Activated CD8-positive, alpha-beta memory T cell treated with anti-CD3 and anti-CD28 coated beads for 4 hours (primary cell): ENCODE results near the gene LEPROT.

Source experiments
- DNase-seq, 2 donors: peaks; one replicate each; pipeline ENCODE4 v3.0.0-alpha.2; 2020; ENCODE audit warnings: low read depth in 2 of 2

Gene LEPROT

DNA sequence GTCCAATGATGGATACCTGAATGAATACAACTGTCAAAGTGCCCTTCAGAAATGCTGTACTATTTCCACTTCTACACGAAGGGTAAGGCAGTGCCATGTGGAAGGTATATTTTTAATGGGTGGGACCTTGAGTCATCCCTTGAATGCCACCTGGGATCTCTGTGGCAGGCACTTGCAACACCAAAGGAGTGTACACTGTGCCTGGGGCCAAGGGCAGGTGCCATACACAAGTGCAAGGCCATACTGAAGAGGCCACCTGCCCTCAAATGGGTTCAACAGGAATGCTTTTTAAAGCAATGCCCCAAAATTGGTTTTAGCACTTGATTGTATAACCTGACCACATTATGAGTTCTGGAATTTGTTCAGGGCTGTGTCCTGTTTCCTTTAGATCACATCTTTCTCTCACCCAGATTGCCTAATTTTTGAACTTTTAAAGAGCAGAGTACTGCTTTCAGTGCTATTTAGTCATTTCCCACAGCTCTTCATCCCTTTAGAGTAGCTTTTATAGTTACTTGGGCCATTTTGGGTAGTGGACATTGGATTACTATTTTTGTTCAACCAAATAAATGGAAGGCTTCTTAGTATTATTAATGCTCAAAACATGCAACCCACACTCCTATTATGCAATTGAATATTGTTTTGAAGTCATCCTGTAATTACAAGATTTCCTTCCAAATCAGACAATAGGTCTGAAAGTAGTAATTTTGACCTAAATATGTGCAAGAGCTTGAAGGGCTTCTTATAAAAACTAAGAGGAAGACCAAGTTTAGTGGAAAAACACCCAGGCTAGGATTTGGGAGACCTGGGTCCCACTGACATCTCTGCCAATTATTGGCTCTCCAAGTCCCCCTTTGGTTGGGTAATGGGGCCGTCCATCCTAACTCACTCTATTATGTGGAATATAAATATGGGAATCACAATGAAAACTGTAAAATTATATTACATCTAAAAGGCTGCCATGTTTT, 57.2 kb downstream of the LEPROT start:
- DNase-seq = no peak

DNA sequence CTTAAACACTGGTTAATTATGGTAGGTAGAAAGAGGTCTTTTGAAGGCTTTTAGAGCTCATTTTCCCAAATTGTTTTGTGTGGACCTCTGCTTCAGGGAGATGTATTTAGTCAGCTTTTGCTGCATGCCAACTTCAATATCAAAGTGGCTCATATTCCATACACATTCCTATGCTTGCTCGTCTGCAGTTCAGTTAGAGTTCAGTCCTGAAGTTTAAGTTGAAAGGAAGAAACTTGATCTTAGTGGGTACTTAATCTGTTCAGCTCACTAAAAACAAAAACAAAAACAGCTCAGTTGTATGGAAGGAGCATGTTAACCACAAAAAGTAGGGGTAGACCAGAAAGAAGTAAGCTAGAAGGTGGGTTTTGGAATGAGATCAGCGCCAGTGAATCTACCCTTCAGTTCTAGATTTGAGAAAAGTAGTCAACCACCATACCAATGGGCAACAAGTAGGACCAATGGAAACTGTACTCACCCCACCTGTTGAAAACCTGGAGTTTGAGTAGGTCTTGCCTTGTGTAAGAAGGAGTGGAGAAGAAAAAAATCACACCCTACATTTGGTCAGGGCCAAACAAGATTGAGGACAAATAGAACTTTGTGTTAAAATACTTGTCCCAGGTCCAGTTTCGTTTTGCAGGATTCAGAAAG, 58.0 kb downstream of the LEPROT start:
- DNase-seq = no peak

DNA sequence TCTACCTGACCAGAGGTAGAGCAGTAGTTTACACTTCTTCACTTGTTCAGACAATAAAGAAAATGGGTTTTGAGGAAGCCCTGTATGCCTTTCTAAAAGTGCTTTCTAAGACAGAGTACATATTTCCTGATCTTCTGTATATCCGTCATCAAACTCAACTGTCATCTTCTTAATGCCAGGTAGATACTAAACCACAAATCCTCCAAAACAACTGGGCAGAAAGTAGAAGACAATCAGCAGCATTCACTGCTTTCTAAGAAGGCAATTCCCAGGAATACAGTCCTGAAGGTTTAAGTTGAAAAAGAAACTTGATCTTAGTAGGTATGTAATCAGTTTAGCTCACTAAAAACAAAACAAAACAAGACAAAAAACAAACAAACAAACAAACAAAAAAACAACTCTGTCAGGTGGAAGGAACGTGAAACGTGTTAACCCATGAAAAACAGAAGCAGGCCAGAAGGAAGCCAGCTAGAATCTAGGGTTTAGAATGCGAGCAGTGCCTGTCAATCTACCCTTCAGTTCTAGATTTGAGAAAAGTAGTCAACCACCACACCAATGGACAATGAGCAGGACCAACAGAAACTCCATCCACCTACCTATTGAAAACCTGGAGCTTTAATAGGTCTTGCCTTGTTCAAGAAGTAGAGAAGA, 59.2 kb downstream of the LEPROT start:
- DNase-seq = no peak

DNA sequence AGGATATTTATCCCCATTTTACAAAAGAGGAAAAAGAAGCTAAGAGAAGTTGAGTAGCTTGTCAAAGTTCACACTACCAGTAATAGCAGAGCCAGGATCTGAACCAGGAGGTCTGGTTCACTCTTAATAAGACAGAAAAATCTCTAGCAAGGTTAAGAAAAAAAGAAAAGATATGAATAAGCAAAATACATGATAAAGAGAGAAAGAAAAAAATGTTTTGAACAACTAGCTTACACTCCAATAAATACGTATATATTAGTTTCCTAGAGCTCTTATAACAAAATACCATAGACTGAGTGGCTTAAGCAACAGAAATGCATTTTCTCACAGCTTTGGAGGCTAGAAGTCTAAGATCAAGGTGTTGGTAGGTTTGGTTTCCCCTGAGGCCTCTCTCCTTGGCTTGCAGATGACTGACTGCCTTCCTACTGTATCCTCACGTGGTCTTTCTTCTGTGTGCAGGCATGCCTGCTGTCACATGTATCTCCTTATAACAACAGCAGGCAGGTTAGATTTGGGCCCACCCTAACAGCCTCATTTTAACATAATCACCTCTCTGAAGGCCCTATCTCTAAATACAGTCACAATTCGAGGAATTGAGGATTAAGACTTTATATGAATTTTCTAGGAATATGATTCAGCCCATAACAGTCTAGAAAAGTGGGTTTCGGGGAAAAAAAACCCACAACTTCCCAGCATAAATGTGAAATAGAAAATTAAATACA, 60.4 kb downstream of the LEPROT start:
- no peak for DNase-seq

DNA sequence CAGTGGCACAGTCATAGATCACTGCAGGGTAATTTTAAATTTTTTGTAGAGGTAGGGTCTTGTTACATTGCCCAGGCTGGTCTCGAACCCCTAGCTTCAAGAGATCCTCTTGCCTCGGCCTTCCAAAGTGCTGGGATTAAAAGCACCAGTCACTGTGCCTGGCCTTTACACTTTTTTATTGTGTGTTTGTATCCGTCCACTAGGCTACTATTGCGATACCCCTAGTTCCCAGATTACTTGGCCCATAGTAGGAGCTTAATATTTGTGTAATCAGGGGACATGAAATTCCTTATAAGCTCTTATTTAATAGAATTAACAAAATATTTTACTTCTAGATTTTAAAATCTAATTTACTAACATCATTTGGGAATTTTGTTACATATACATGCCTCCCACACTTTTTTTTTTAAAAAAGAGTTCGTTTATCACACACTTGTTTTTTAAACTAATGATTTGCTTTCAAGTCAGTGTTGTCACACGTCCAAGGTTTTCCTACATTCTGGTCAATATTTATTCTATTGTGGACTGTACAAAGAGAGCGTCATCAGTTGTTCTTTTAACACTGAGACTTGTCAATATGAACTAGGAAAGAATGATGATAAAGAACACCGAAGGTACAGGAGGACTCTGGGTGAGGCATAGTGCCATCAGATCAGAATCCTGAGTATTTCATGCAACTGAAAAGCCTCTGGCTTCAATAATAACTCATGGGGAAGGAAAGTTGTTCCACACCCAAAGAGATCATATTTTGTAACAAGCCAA, 63.7 kb downstream of the LEPROT start:
- no peak for DNase-seq
